HCT116 (cell line): ENCODE results near the gene CABP1. TPM values are rescaled to one million over a fixed set of nuclear protein-coding genes. Genes with fewer than 3 reads are reported as not detected.

Experiments used
- ATAC-seq: fragments of 200-7000 bp; cut with Tn5 transposase; 2 replicates; pipeline ENCODE4 v1.9.1; 2020; ENCODE audit warnings: mild to moderate bottlenecking, moderate library complexity
- BruUV-seq: library from RNA; stranded (reverse); fragments of 400-500 nt; replicated peaks from 2 replicates; lab custom pipeline; 2021; lab: Mats Ljungman, UMichigan
- CTCF ChIA-PET: fragments of 300-600 bp; sonication (Branson Sonifier 250); formaldehyde crosslinking; loops from one replicate; lab custom pipeline; 2021; ENCODE audit warnings: antibody characterized with exemption; lab: Charles Lee
- POLR2A ChIA-PET: fragments of 300-600, 350-600 bp; sonication (Branson Sonifier 250); formaldehyde crosslinking; loops from one replicate; lab custom pipeline; 2021; ENCODE audit warnings: antibody characterized with exemption; lab: Charles Lee
- RAD21 ChIA-PET, 2 experiments: fragments of 300-600 bp; sonication (Branson Sonifier 250); formaldehyde crosslinking; loops; one replicate each; lab custom pipeline; 2023; ENCODE audit warnings: low total read pairs in 2 of 2; ENCODE audit not compliant: uncharacterized antibody in 2 of 2, unreplicated experiment in 2 of 2, low non-redundant PET in 1 of 2; lab: Charles Lee
- DNase-seq: peaks from one replicate; pipeline ENCODE4 v3.0.0-alpha.2; 2010; ENCODE audit warnings: low read depth, low spot score
- H2AFZ ChIP-seq: fragments of 200-600 bp; shearing (Covaris generic), sonication (generic); 2 replicates; pipeline ENCODE4 v1.6.1; 2017; ENCODE audit warnings: low read depth, mixed run types, mixed read lengths, antibody characterized with exemption, low read length; ENCODE audit not compliant: poor library complexity, severe bottlenecking
- H3K27ac ChIP-seq: 2 replicates; pipeline ENCODE4 v1.5.1; 2012; ENCODE audit warnings: low read depth, low read length
- H3K27me3 ChIP-seq: fragments of 200-600 bp; sonication (generic); 2 replicates; pipeline ENCODE4 v1.6.1; 2016; ENCODE audit warnings: mixed run types, low read length, mixed read lengths; ENCODE audit not compliant: insufficient read depth
- H3K36me3 ChIP-seq, 2 experiments: fragments of 200-500 bp in 1 of 2; fragments of 200-600 bp in 1 of 2; sonication (Bioruptor generic) in 1 of 2; sonication (generic) in 1 of 2; 2 replicates each; pipeline versions ENCODE4 v1.5.1 to v1.6.1; 2014 to 2016; ENCODE audit warnings: low read length in 2 of 2, inconsistent platforms in 1 of 2, mixed read lengths in 1 of 2, mixed run types in 1 of 2; ENCODE audit not compliant: insufficient read depth in 2 of 2, control insufficient read depth in 1 of 2
- H3K4me1 ChIP-seq, 2 experiments: fragments of 200-600 bp in 1 of 2; sonication (generic) in 1 of 2; 2 replicates each; pipeline versions ENCODE4 v1.5.1 to v1.6.1; 2012 to 2017; ENCODE audit warnings: low read length in 2 of 2, inconsistent platforms in 1 of 2, mild to moderate bottlenecking in 1 of 2, mixed read lengths in 1 of 2, mixed run types in 1 of 2, moderate library complexity in 1 of 2; ENCODE audit not compliant: insufficient read depth in 2 of 2, control insufficient read depth in 1 of 2
- H3K4me2 ChIP-seq: fragments of 200-600 bp; sonication (generic); 2 replicates; pipeline ENCODE4 v1.6.1; 2017; ENCODE audit warnings: mixed run types, low read length, mixed read lengths
- H3K4me3 ChIP-seq, 2 experiments: fragments of 200-600 bp in 1 of 2; sonication (generic) in 1 of 2; replicated peaks in 1 of 2; 2 replicates each; pipeline ENCODE4 v1.5.1; 2011 to 2016; ENCODE audit warnings: low read length in 2 of 2, control low read depth in 1 of 2, low read depth in 1 of 2, mild to moderate bottlenecking in 1 of 2, mixed read lengths in 1 of 2, mixed run types in 1 of 2
- H3K79me2 ChIP-seq: fragments of 200-600 bp; sonication (generic); 2 replicates; pipeline ENCODE4 v1.6.1; 2017; ENCODE audit warnings: mild to moderate bottlenecking, mixed run types, low read length, moderate library complexity, mixed read lengths; ENCODE audit not compliant: insufficient read depth
- H3K9ac ChIP-seq: fragments of 200-600 bp; sonication (generic); 2 replicates; pipeline ENCODE4 v1.6.1; 2016; ENCODE audit warnings: low read length, mixed read lengths
- H3K9me2 ChIP-seq: fragments of 200-600 bp; sonication (generic), shearing (Covaris generic); 2 replicates; pipeline ENCODE4 v1.6.1; 2017; ENCODE audit warnings: mixed run types, mild to moderate bottlenecking, moderate library complexity; ENCODE audit not compliant: insufficient read depth
- H3K9me3 ChIP-seq, 2 experiments: fragments of 200-500 bp in 1 of 2; fragments of 200-600 bp in 1 of 2; sonication (Bioruptor generic) in 1 of 2; sonication (generic) in 1 of 2; 2 replicates each; pipeline ENCODE4 v1.6.1; 2014 to 2017; ENCODE audit warnings: low read length in 2 of 2, mixed read lengths in 2 of 2, inconsistent platforms in 1 of 2, low read depth in 1 of 2, mild to moderate bottlenecking in 1 of 2, mixed run types in 1 of 2, moderate library complexity in 1 of 2; ENCODE audit not compliant: control insufficient read depth in 1 of 2, insufficient read depth in 1 of 2
- H4K20me1 ChIP-seq: fragments of 200-600 bp; sonication (generic), shearing (Covaris generic); 2 replicates; pipeline ENCODE4 v1.6.1; 2017; ENCODE audit warnings: mixed run types, mild to moderate bottlenecking, moderate library complexity; ENCODE audit not compliant: insufficient read depth
- ATF3 ChIP-seq: IDR thresholded peaks from 2 replicates; pipeline ENCODE4 v1.6.1; 2012
- CBX3 ChIP-seq: IDR thresholded peaks from 2 replicates; pipeline ENCODE4 v1.6.1; 2012; ENCODE audit warnings: low read depth
- CTCF ChIP-seq, 3 experiments: fragments of 200-600 bp in 1 of 3; sonication (generic) in 1 of 3; IDR thresholded peaks in 2 of 3; conservative IDR thresholded peaks in 1 of 3; 2 replicates each; pipeline ENCODE4 v1.5.1; 2012 to 2017; ENCODE audit warnings: low read depth in 2 of 3, low read length in 2 of 3, antibody characterized with exemption in 1 of 3, borderline replicate concordance in 1 of 3, control low read depth in 1 of 3, mild to moderate bottlenecking in 1 of 3, mixed read lengths in 1 of 3, mixed run types in 1 of 3, moderate library complexity in 1 of 3; ENCODE audit not compliant: insufficient read depth in 1 of 3
- ELF1 ChIP-seq: IDR thresholded peaks from 2 replicates; pipeline ENCODE4 v1.6.1; 2012; ENCODE audit warnings: low read depth, borderline replicate concordance
- EZH2 ChIP-seq: fragments of 200-600 bp; sonication (generic); IDR thresholded peaks from 2 replicates; pipeline ENCODE4 v1.6.1; 2017; ENCODE audit warnings: antibody characterized with exemption, mixed run types
- EZH2phosphoT487 ChIP-seq: fragments of 200-600 bp; IDR thresholded peaks from 2 replicates; pipeline ENCODE4 v1.6.1; 2018; ENCODE audit warnings: antibody characterized with exemption, borderline replicate concordance
- JUND ChIP-seq: IDR thresholded peaks from 2 replicates; pipeline ENCODE4 v1.6.1; 2012
- POLR2A ChIP-seq: IDR thresholded peaks from 2 replicates; pipeline ENCODE4 v1.7.0; 2011; ENCODE audit warnings: borderline replicate concordance; ENCODE audit not compliant: insufficient read depth, insufficient read length; ENCODE audit errors: extremely low read depth
- POLR2AphosphoS5 ChIP-seq: IDR thresholded peaks from 2 replicates; pipeline ENCODE4 v1.6.1; 2011; ENCODE audit warnings: mild to moderate bottlenecking, low read depth, low read length, moderate library complexity
- REST ChIP-seq: IDR thresholded peaks from 2 replicates; pipeline ENCODE4 v1.6.1; 2012; ENCODE audit warnings: low read depth
- SRF ChIP-seq: IDR thresholded peaks from 2 replicates; pipeline ENCODE4 v1.6.1; 2012; ENCODE audit warnings: low read depth
- TCF7L2 ChIP-seq: IDR thresholded peaks from 2 replicates; pipeline ENCODE4 v1.7.0; 2011; ENCODE audit warnings: borderline replicate concordance, inconsistent platforms; ENCODE audit not compliant: insufficient read depth, insufficient read length; ENCODE audit errors: extremely low read depth
- YY1 ChIP-seq: IDR thresholded peaks from 2 replicates; pipeline ENCODE4 v1.6.1; 2011; ENCODE audit warnings: low read length, low read depth, moderate library complexity, mild to moderate bottlenecking; ENCODE audit not compliant: insufficient replicate concordance; ENCODE audit errors: extremely low read depth
- ZFX ChIP-seq: fragments of 450-650 bp; IDR thresholded peaks from 2 replicates; pipeline ENCODE4 v1.6.1; 2017
- ZNF274 ChIP-seq: fragments of 200-500 bp; sonication (Bioruptor generic); IDR thresholded peaks from 2 replicates; pipeline ENCODE4 v1.6.1; 2014; ENCODE audit warnings: mild to moderate bottlenecking, low read depth, low read length, inconsistent platforms
- intact Hi-C: fragments of 100-400 bp; cut with micrococcal nuclease; formaldehyde crosslinking; loops from 2 replicates; pipeline ENCODE4 v1.10.0; 2022
- total RNA-seq: library from RNA; stranded (reverse); gene quantifications from one replicate; pipeline ENCODE4 v1.2.1, GENCODE V29; 2021; ENCODE audit not compliant: unreplicated experiment
- TF ChIP-seq, protein P1 (sequence below): IDR thresholded peaks from 2 replicates; pipeline ENCODE4 v1.6.1; 2012

CABP1 gene
- total RNA-seq, 1 experiment from 2014 or later = 0.84 TPM

- RAD21 ChIA-PET = no interaction called here
- H2AFZ ChIP-seq = no peak overlapping the region
- BruUV-seq = no TSS peak
- H3K9me3 ChIP-seq = no peaks in the 10 kb centered on the region
- DNase-seq (no peak), ATAC-seq (no peak)
- no peaks in the 10 kb centered on the region for H3K9me2 ChIP-seq
- H3K9ac ChIP-seq = no peak overlapping the region
- POLR2A ChIA-PET = no interaction called here
- H3K4me2 ChIP-seq = no peak overlapping the region
- no peak overlapping the region for H3K4me3 ChIP-seq
- no peaks in the 10 kb centered on the region for H3K36me3 ChIP-seq
- H3K27ac ChIP-seq = no peak overlapping the region
- TF ChIP-seq SRF (no peak), EZH2 (no peak), ELF1 (no peak), CTCF (IDR thresholded peaks at IDR 0.05 in 2 of 3, conservative IDR thresholded peaks at IDR 0.05 in 1 of 3; ENCODE audit: borderline replicate concordance in 1 of 3, insufficient read depth in 1 of 3, low read depth in 2 of 3, low read length in 2 of 3) (no peak), REST (no peak), POLR2A (no peak), ZNF274 (no peak), CBX3 (no peak), YY1 (no peak), ATF3 (no peak), EZH2phosphoT487 (no peak), TCF7L2 (no peak), POLR2AphosphoS5 (no peak), ZFX (no peak), JUND (no peak)
- TF ChIP-seq, protein P1, sequence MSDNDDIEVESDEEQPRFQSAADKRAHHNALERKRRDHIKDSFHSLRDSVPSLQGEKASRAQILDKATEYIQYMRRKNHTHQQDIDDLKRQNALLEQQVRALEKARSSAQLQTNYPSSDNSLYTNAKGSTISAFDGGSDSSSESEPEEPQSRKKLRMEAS = no peak
- CTCF ChIA-PET = no interaction called here
- intact Hi-C loops = no loop called here
- H3K27me3 ChIP-seq = no peaks in the 10 kb centered on the region
- H4K20me1 ChIP-seq = no peaks in the 10 kb centered on the region
- H3K4me1 ChIP-seq = peaks cover 0 to 9% of the 10 kb centered on the region in 2 experiments; a peak in 2 of 4 replicates
- H3K79me2 ChIP-seq = no peaks in the 10 kb centered on the region
These were observed 15.6 kb downstream of the CABP1 start for GRCh38 chr12:120656008-120656407.
